CD14-positive monocyte (primary cell): ENCODE results near the gene GLTPD2. TPM values are rescaled to one million over a fixed set of nuclear protein-coding genes. Genes with fewer than 3 reads are reported as not detected.

Experiments
- DNase-seq, 3 donors: peaks; one replicate each; pipeline ENCODE4 v3.0.0-alpha.2; 2011 to 2022
- H2AFZ ChIP-seq: 2 replicates; pipeline ENCODE4 v1.6.0; 2012; ENCODE audit warnings: mild to moderate bottlenecking, low read depth, low read length, inconsistent platforms; ENCODE audit not compliant: insufficient read depth, poor library complexity, severe bottlenecking
- H3K27ac ChIP-seq, 2 donors: 1 replicate in 1 of 2; 2 replicates in 1 of 2; pipeline ENCODE4 v1.5.1; 2012 to 2013; ENCODE audit warnings: low read length in 2 of 2, control low read depth in 1 of 2, inconsistent platforms in 1 of 2, low read depth in 1 of 2, mild to moderate bottlenecking in 1 of 2
- H3K27me3 ChIP-seq, 2 donors: one replicate each; pipeline versions ENCODE4 v1.6.0 to v1.6.1; 2011 to 2013; ENCODE audit warnings: low read length in 2 of 2; ENCODE audit not compliant: control insufficient read depth in 2 of 2, insufficient read depth in 2 of 2
- H3K36me3 ChIP-seq, 2 donors: replicated peaks in 1 of 2; 1 replicate in 1 of 2; 2 replicates in 1 of 2; pipeline versions ENCODE4 v1.5.1 to v1.6.1; 2012 to 2013; ENCODE audit warnings: low read length in 2 of 2, control low read depth in 1 of 2, inconsistent platforms in 1 of 2, mild to moderate bottlenecking in 1 of 2; ENCODE audit not compliant: insufficient read depth in 2 of 2, control insufficient read depth in 1 of 2
- H3K4me1 ChIP-seq, 2 donors: 1 replicate in 1 of 2; 2 replicates in 1 of 2; pipeline versions ENCODE4 v1.5.1 to v1.6.1; 2012 to 2013; ENCODE audit warnings: low read length in 2 of 2, control low read depth in 1 of 2, inconsistent platforms in 1 of 2, mild to moderate bottlenecking in 1 of 2, moderate library complexity in 1 of 2; ENCODE audit not compliant: insufficient read depth in 2 of 2, control insufficient read depth in 1 of 2
- H3K4me2 ChIP-seq: replicated peaks from 2 replicates; pipeline ENCODE3; 2012; ENCODE audit warnings: low read length, moderate library complexity, mild to moderate bottlenecking; ENCODE audit not compliant: poor library complexity, severe bottlenecking; ENCODE audit errors: extremely low read depth
- H3K4me3 ChIP-seq, 3 experiments: fragments of 200-600 bp in 1 of 3; sonication (generic) in 1 of 3; replicated peaks in 1 of 3; 1 replicate in 2 of 3; 2 replicates in 1 of 3; pipeline ENCODE4 v1.5.1; 2011 to 2013; ENCODE audit warnings: low read length in 3 of 3, mild to moderate bottlenecking in 3 of 3, control low read depth in 2 of 3, low read depth in 2 of 3, inconsistent platforms in 1 of 3, moderate library complexity in 1 of 3
- H3K79me2 ChIP-seq: 2 replicates; pipeline ENCODE4 v1.6.0; 2012; ENCODE audit warnings: mild to moderate bottlenecking, control low read depth, inconsistent platforms, low read length, moderate library complexity; ENCODE audit not compliant: insufficient read depth
- H3K9ac ChIP-seq: 2 replicates; pipeline ENCODE4 v1.6.0; 2017; ENCODE audit warnings: low read length, mild to moderate bottlenecking; ENCODE audit not compliant: insufficient read depth, poor library complexity, severe bottlenecking
- H3K9me3 ChIP-seq, 2 donors: replicated peaks in 1 of 2; 1 replicate in 1 of 2; 2 replicates in 1 of 2; pipeline versions ENCODE4 v1.5.1 to v1.6.1; 2012 to 2013; ENCODE audit warnings: low read length in 2 of 2, control low read depth in 1 of 2; ENCODE audit not compliant: control insufficient read depth in 1 of 2, insufficient read depth in 1 of 2
- H4K20me1 ChIP-seq: 2 replicates; pipeline ENCODE4 v1.6.0; 2012; ENCODE audit warnings: mild to moderate bottlenecking, low read length, control low read depth, moderate library complexity; ENCODE audit not compliant: insufficient read depth
- H3K27ac Mint-ChIP-seq, 7 donors: one replicate each; pipeline ENCODE4 v1.8.0; 2020; ENCODE audit warnings: mild to moderate bottlenecking in 7 of 7, mixed read lengths in 7 of 7, moderate library complexity in 6 of 7, inconsistent platforms in 2 of 7
- H3K27me3 Mint-ChIP-seq, 3 donors: one replicate each; pipeline ENCODE4 v1.8.0; 2021 to 2022; ENCODE audit warnings: low read depth in 3 of 3, mild to moderate bottlenecking in 3 of 3, mixed read lengths in 3 of 3, moderate library complexity in 3 of 3, inconsistent platforms in 1 of 3
- H3K36me3 Mint-ChIP-seq, 2 donors: one replicate each; pipeline ENCODE4 v1.8.0; 2020; ENCODE audit warnings: mixed read lengths in 2 of 2, inconsistent platforms in 1 of 2, mild to moderate bottlenecking in 1 of 2
- H3K4me1 Mint-ChIP-seq: one replicate; pipeline ENCODE4 v1.8.0; 2020; ENCODE audit warnings: mild to moderate bottlenecking, mixed read lengths
- H3K4me3 Mint-ChIP-seq, 2 donors: one replicate each; pipeline ENCODE4 v1.8.0; 2020; ENCODE audit warnings: mild to moderate bottlenecking in 2 of 2, mixed read lengths in 2 of 2, moderate library complexity in 1 of 2
- H3K9me3 Mint-ChIP-seq, 7 donors: one replicate each; pipeline ENCODE4 v1.8.0; 2020 to 2022; ENCODE audit warnings: mixed read lengths in 7 of 7, mild to moderate bottlenecking in 6 of 7, moderate library complexity in 6 of 7, inconsistent platforms in 2 of 7
- WGBS: methylation state at CpG from one replicate; pipeline ENCODE4 v1.1.5; 2013; ENCODE audit warnings: missing lambda C conversion rate; ENCODE audit not compliant: insufficient coverage; 5-methylcytosine and 5-hydroxymethylcytosine counted together
- intact Hi-C, 2 donors: fragments of 100-400 bp; cut with micrococcal nuclease; formaldehyde crosslinking; loops; one replicate each; pipeline versions ENCODE4 v1.15.0 to v1.15.1; 2023
- polyA plus RNA-seq, 3 donors: library from polyadenylated mRNA; depleted of rRNA in 1 of 3; unstranded in 2 of 3; stranded (reverse) in 1 of 3; fragments of 300-500 nt in 2 of 3; fragments of >200 nt in 1 of 3; fragmentation: Illumina TruSeq in 2 of 3; gene quantifications; 1 replicate in 2 of 3; 2 replicates in 1 of 3; pipeline ENCODE4 v1.2.3, GENCODE V29; 2012 to 2021
- TF ChIP-seq, protein P1 (sequence below): fragments of 200-600 bp; IDR thresholded peaks from one replicate; pipeline ENCODE4 v1.8.0; 2022; ENCODE audit warnings: antibody characterized with exemption, mild to moderate bottlenecking

Gene GLTPD2
- polyA plus RNA-seq, 3 donors, result 0.27 to 2.1 (median 1.5) TPM

DNA sequence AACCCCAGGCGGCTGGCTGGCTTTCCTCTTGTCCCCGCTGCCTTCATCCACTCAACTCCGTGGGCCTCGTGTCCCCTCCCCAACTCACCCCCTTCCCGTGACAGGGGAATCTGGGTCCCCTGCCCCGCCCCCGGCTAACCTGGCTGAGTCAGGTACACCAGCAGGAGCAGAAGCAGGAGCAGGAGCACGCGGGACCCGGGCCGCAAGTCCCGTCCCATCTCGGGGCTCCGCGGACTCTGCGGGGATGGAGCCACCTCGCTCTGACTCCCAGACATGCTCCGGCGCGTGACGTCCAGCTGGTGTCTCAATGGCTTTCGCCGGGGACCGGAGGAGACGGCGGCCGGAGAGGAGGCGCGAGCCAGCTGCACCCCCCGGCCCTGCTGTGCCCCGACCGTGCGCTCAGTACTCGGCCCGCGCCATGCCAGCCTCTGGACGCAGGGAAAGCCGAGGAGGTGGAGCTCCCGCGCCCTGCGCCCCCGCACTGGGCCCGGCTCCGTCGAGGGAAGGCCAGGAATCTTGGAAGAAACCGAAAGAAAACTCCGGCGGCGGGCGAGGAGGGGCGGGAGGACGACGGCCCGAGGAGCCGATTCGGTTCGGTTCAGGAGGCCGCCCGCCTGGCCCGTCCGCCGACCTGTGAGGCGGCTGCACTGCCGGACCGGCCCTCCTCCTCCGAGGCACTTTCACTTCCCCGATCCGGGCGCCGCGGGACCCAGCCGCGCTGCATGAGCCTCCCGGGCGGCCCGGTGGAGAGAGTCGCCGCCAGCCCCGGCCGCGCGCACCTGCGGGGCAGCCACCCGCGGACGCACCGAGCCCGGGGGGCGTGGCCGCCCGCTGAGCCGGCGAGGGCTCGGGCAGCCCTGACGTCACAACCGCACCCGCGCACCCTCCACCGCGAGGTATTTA, 49.4 kb upstream of the GLTPD2 start, which contains the start of the genes CXCL16 and ZMYND15:
Gene CXCL16, minus strand, starts transcription at position 807 of the 903 bp plus-strand sequence. Its CDS starts 589 bp downstream, at position 218.
Gene ZMYND15, plus strand, starts transcription at position 712 of the 903 bp plus-strand sequence. CDS start 716 bp downstream, outside the sequence.
- peaks cover 0 to 18% (median 8%) of the 10 kb centered on the region in 7 donors for H3K9me3 Mint-ChIP-seq
- H3K36me3 Mint-ChIP-seq, result peaks cover 42 to 43% of the 10 kb centered on the region in 2 donors
- no peaks in the 10 kb centered on the region for H3K9me3 ChIP-seq
- H3K27me3 Mint-ChIP-seq, result peaks cover 41 to 60% (median 50%) of the 10 kb centered on the region in 3 donors
- H4K20me1 ChIP-seq, result no peaks in the 10 kb centered on the region
- H3K4me1 Mint-ChIP-seq, result peaks cover 47% of the 10 kb centered on the region
- H3K4me3 ChIP-seq, result peak within 1 kb of the TSS; percentile 46 to 78 (median 76)
- TF ChIP-seq, protein P1, sequence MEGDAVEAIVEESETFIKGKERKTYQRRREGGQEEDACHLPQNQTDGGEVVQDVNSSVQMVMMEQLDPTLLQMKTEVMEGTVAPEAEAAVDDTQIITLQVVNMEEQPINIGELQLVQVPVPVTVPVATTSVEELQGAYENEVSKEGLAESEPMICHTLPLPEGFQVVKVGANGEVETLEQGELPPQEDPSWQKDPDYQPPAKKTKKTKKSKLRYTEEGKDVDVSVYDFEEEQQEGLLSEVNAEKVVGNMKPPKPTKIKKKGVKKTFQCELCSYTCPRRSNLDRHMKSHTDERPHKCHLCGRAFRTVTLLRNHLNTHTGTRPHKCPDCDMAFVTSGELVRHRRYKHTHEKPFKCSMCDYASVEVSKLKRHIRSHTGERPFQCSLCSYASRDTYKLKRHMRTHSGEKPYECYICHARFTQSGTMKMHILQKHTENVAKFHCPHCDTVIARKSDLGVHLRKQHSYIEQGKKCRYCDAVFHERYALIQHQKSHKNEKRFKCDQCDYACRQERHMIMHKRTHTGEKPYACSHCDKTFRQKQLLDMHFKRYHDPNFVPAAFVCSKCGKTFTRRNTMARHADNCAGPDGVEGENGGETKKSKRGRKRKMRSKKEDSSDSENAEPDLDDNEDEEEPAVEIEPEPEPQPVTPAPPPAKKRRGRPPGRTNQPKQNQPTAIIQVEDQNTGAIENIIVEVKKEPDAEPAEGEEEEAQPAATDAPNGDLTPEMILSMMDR, result no peak
- peak within 1 kb of the TSS; percentile 80 for H3K9ac ChIP-seq
- peak within 1 kb of the TSS; percentile 68 to 96 (median 89) for H3K27ac Mint-ChIP-seq
- H3K4me3 Mint-ChIP-seq, result peak within 1 kb of the TSS; percentile 95 to 99
- H2AFZ ChIP-seq, result no peak within 1 kb of the TSS
- WGBS, result under 1% methylated on average over 100 of the region's 100 CpGs
- peak within 1 kb of the TSS; percentile 71 for H3K4me2 ChIP-seq
- peaks cover 3 to 52% of the 10 kb centered on the region in 2 donors for H3K27me3 ChIP-seq
- peak; percentile 70 to 76 (median 70) for DNase-seq
- peak within 1 kb of the TSS; percentile 57 to 79 for H3K27ac ChIP-seq
- intact Hi-C loops, result loop anchor here (2.0 to 5.0 kb wide), 2 partner anchors 38 to 51 kb away; no protein-coding TSS in a partner anchor
- H3K4me1 ChIP-seq, result peaks cover 46 to 56% of the 10 kb centered on the region in 2 donors
- no peaks in the 10 kb centered on the region for H3K79me2 ChIP-seq
- peaks cover 0 to 8% of the 10 kb centered on the region in 2 donors for H3K36me3 ChIP-seq

DNA sequence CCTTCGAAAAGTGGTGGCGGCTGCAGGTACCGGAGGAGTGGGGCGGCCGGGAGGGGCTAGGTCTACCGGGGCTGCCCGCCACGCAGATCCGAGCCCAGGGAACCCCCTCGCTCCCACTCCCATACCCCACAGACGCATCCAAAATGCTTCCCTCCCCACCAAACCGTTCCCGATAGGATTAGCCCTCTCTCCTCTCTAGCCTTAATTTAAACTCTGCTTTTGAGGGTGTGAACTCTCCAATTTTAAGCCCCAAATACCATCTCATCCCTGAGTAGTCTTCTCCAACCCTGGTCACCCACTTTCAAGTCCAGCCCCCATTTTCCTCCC, 48.8 kb upstream of the GLTPD2 start:
- no peaks in the 10 kb centered on the region for H3K79me2 ChIP-seq
- no peak overlapping the region for H2AFZ ChIP-seq
- H3K27me3 ChIP-seq, result peaks cover 7 to 58% of the 10 kb centered on the region in 2 donors
- peaks cover 0 to 2% of the 10 kb centered on the region in 2 donors for H3K36me3 ChIP-seq
- H3K4me1 Mint-ChIP-seq, result peaks cover 44% of the 10 kb centered on the region
- no peaks in the 10 kb centered on the region for H3K9me3 ChIP-seq
- H3K9ac ChIP-seq, result peak overlapping the region; percentile 80
- DNase-seq, result no peak
- peak overlapping the region in 1 of 2 donors; percentile 79 for H3K27ac ChIP-seq
- H3K4me2 ChIP-seq, result peak overlapping the region; percentile 71
- intact Hi-C loops, result loop anchor here in 1 of 2 donors (5.0 kb wide), 1 partner anchor 37 kb away; no protein-coding TSS in a partner anchor
- no peaks in the 10 kb centered on the region for H4K20me1 ChIP-seq
- H3K4me3 Mint-ChIP-seq, result peak overlapping the region; percentile 85 to 89
- 17% methylated on average over 4 of the region's 13 CpGs for WGBS
- peaks cover 0 to 18% (median 8%) of the 10 kb centered on the region in 7 donors for H3K9me3 Mint-ChIP-seq
- TF ChIP-seq, protein P1, result no peak
- H3K4me1 ChIP-seq, result peaks cover 41 to 50% of the 10 kb centered on the region in 2 donors
- peak overlapping the region; percentile 29 to 78 (median 46) for H3K4me3 ChIP-seq
- H3K36me3 Mint-ChIP-seq, result peaks cover 36 to 37% of the 10 kb centered on the region in 2 donors
- H3K27me3 Mint-ChIP-seq, result peaks cover 47 to 66% (median 51%) of the 10 kb centered on the region in 3 donors
- H3K27ac Mint-ChIP-seq, result peak overlapping the region; percentile 51 to 86 (median 70)
